ENCODE measurements around the gene RHOD. TPM values are rescaled to one million over a fixed set of nuclear protein-coding genes. Genes with fewer than 3 reads are reported as not detected.
A peak's percentile ranks its signal among the peaks of the same experiment; 100 is the strongest.

Gene RHOD
- total and polyA plus RNA-seq, 4 donors, result 1.3 to 16.8 (median 3.2) TPM

GRCh38 chr11:67045314-67045713 lies 11.3 kb upstream of the RHOD start:
- Histone ChIP-seq H3K27ac (ENCODE audit: low read depth, low read length) (no peak overlapping the region), H3K27me3 (ENCODE audit: control insufficient read depth, insufficient read depth, low read length) (no peaks in the 10 kb centered on the region), H3K9me3 (ENCODE audit: control insufficient read depth, insufficient read depth, low read length) (no peaks in the 10 kb centered on the region), H3K36me3 (ENCODE audit: control insufficient read depth, insufficient read depth, low read length) (peaks cover 31% of the 10 kb centered on the region), H3K4me3 (ENCODE audit: low read depth, low read length) (no peak overlapping the region), H3K4me1 (ENCODE audit: control insufficient read depth, insufficient read depth, low read length) (no peaks in the 10 kb centered on the region)
- DNase-seq (ENCODE audit: low read depth in 4 of 6, low spot score in 6 of 6), result no peak
- 82% methylated on average over 14 of the region's 14 CpGs for WGBS (ENCODE audit: insufficient coverage)

- H3K9me3 ChIP-seq (ENCODE audit: control insufficient read depth, insufficient read depth, low read length), result no peaks in the 10 kb centered on the region
- no peak for DNase-seq (ENCODE audit: low read depth in 4 of 6, low spot score in 6 of 6)
- H3K27ac ChIP-seq (ENCODE audit: low read depth, low read length), result no peak overlapping the region
- no peak overlapping the region for H3K4me3 ChIP-seq (ENCODE audit: low read depth, low read length)
- H3K4me1 ChIP-seq (ENCODE audit: control insufficient read depth, insufficient read depth, low read length), result peaks cover under 1% of the 10 kb centered on the region
- peaks cover 31% of the 10 kb centered on the region for H3K36me3 ChIP-seq (ENCODE audit: control insufficient read depth, insufficient read depth, low read length)
- WGBS (ENCODE audit: insufficient coverage), result 90% methylated on average over 22 of the region's 22 CpGs
- H3K27me3 ChIP-seq (ENCODE audit: control insufficient read depth, insufficient read depth, low read length), result no peaks in the 10 kb centered on the region
These were observed 8.0 kb upstream of the RHOD start for GRCh38 chr11:67048515-67049130.

GRCh38 chr11:67050139-67050538 lies 6.5 kb upstream of the RHOD start:
- DNase-seq (ENCODE audit: low read depth in 4 of 6, low spot score in 6 of 6), result no peak
- Histone ChIP-seq H3K4me3 (ENCODE audit: low read depth, low read length) (no peak overlapping the region), H3K9me3 (ENCODE audit: control insufficient read depth, insufficient read depth, low read length) (no peaks in the 10 kb centered on the region), H3K36me3 (ENCODE audit: control insufficient read depth, insufficient read depth, low read length) (peaks cover 21% of the 10 kb centered on the region), H3K27me3 (ENCODE audit: control insufficient read depth, insufficient read depth, low read length) (peaks cover under 1% of the 10 kb centered on the region), H3K4me1 (ENCODE audit: control insufficient read depth, insufficient read depth, low read length) (peaks cover 11% of the 10 kb centered on the region), H3K27ac (ENCODE audit: low read depth, low read length) (no peak overlapping the region)
- WGBS (ENCODE audit: insufficient coverage), result 85% methylated on average over 3 of the region's 3 CpGs

GRCh38 chr11:67051180-67051893 lies 5.3 kb upstream of the RHOD start:
- Histone ChIP-seq H3K9me3 (ENCODE audit: control insufficient read depth, insufficient read depth, low read length) (no peaks in the 10 kb centered on the region), H3K27me3 (ENCODE audit: control insufficient read depth, insufficient read depth, low read length) (peaks cover 13% of the 10 kb centered on the region), H3K4me3 (ENCODE audit: low read depth, low read length) (no peak overlapping the region), H3K36me3 (ENCODE audit: control insufficient read depth, insufficient read depth, low read length) (peaks cover 15% of the 10 kb centered on the region), H3K4me1 (ENCODE audit: control insufficient read depth, insufficient read depth, low read length) (peaks cover 18% of the 10 kb centered on the region), H3K27ac (ENCODE audit: low read depth, low read length) (no peak overlapping the region)
- DNase-seq (ENCODE audit: low read depth in 4 of 6, low spot score in 6 of 6), result no peak
- WGBS (ENCODE audit: insufficient coverage), result 87% methylated on average over 7 of the region's 9 CpGs

GRCh38 chr11:67051945-67052488 lies 4.6 kb upstream of the RHOD start:
- no peaks in the 10 kb centered on the region for H3K9me3 ChIP-seq (ENCODE audit: control insufficient read depth, insufficient read depth, low read length)
- H3K27me3 ChIP-seq (ENCODE audit: control insufficient read depth, insufficient read depth, low read length), result peaks cover 19% of the 10 kb centered on the region
- no peak overlapping the region for H3K27ac ChIP-seq (ENCODE audit: low read depth, low read length)
- peaks cover 15% of the 10 kb centered on the region for H3K36me3 ChIP-seq (ENCODE audit: control insufficient read depth, insufficient read depth, low read length)
- H3K4me3 ChIP-seq (ENCODE audit: low read depth, low read length), result no peak overlapping the region
- H3K4me1 ChIP-seq (ENCODE audit: control insufficient read depth, insufficient read depth, low read length), result peaks cover 24% of the 10 kb centered on the region
- no peak for DNase-seq (ENCODE audit: low read depth in 4 of 6, low spot score in 6 of 6)
- 75% methylated on average over 4 of the region's 4 CpGs for WGBS (ENCODE audit: insufficient coverage)

GRCh38 chr11:67052891-67053290 lies 3.8 kb upstream of the RHOD start:
- H3K4me3 ChIP-seq (ENCODE audit: low read depth, low read length), result no peak overlapping the region

GRCh38 chr11:67053896-67054329 lies 2.7 kb upstream of the RHOD start:
- Histone ChIP-seq H3K36me3 (ENCODE audit: control insufficient read depth, insufficient read depth, low read length) (peaks cover 9% of the 10 kb centered on the region), H3K4me1 (ENCODE audit: control insufficient read depth, insufficient read depth, low read length) (peaks cover 31% of the 10 kb centered on the region), H3K27ac (ENCODE audit: low read depth, low read length) (no peak overlapping the region), H3K4me3 (ENCODE audit: low read depth, low read length) (no peak overlapping the region), H3K27me3 (ENCODE audit: control insufficient read depth, insufficient read depth, low read length) (peaks cover 28% of the 10 kb centered on the region), H3K9me3 (ENCODE audit: control insufficient read depth, insufficient read depth, low read length) (no peaks in the 10 kb centered on the region)
- peak in 4 of 6 donors; percentile 17 to 82 (median 48) for DNase-seq (ENCODE audit: low read depth in 4 of 6, low spot score in 6 of 6)
- WGBS (ENCODE audit: insufficient coverage), result 24% methylated on average over 6 of the region's 7 CpGs

More at GRCh38 chr11:67052891-67053290, 3.8 kb upstream of the RHOD start:
- peaks cover 26% of the 10 kb centered on the region for H3K27me3 ChIP-seq (ENCODE audit: control insufficient read depth, insufficient read depth, low read length)
- no peak for DNase-seq (ENCODE audit: low read depth in 4 of 6, low spot score in 6 of 6)
- no peak overlapping the region for H3K27ac ChIP-seq (ENCODE audit: low read depth, low read length)
- 79% methylated on average over 4 of the region's 5 CpGs for WGBS (ENCODE audit: insufficient coverage)
- no peaks in the 10 kb centered on the region for H3K9me3 ChIP-seq (ENCODE audit: control insufficient read depth, insufficient read depth, low read length)
- H3K36me3 ChIP-seq (ENCODE audit: control insufficient read depth, insufficient read depth, low read length), result peaks cover 15% of the 10 kb centered on the region
- peaks cover 31% of the 10 kb centered on the region for H3K4me1 ChIP-seq (ENCODE audit: control insufficient read depth, insufficient read depth, low read length)

GRCh38 chr11:67054346-67054835 lies 2.3 kb upstream of the RHOD start:
- Histone ChIP-seq H3K27me3 (ENCODE audit: control insufficient read depth, insufficient read depth, low read length) (peaks cover 28% of the 10 kb centered on the region), H3K4me3 (ENCODE audit: low read depth, low read length) (no peak overlapping the region), H3K9me3 (ENCODE audit: control insufficient read depth, insufficient read depth, low read length) (no peaks in the 10 kb centered on the region), H3K27ac (ENCODE audit: low read depth, low read length) (no peak overlapping the region), H3K4me1 (ENCODE audit: control insufficient read depth, insufficient read depth, low read length) (peaks cover 31% of the 10 kb centered on the region), H3K36me3 (ENCODE audit: control insufficient read depth, insufficient read depth, low read length) (peaks cover 4% of the 10 kb centered on the region)
- DNase-seq (ENCODE audit: low read depth in 4 of 6, low spot score in 6 of 6), result no peak
- WGBS (ENCODE audit: insufficient coverage), result 71% methylated on average over 9 of the region's 9 CpGs

GRCh38 chr11:67054836-67055523 lies 1.7 kb upstream of the RHOD start:
- H3K4me3 ChIP-seq (ENCODE audit: low read depth, low read length), result no peak overlapping the region
- DNase-seq (ENCODE audit: low read depth in 4 of 6, low spot score in 6 of 6), result no peak
- H3K4me1 ChIP-seq (ENCODE audit: control insufficient read depth, insufficient read depth, low read length), result peaks cover 31% of the 10 kb centered on the region
- H3K9me3 ChIP-seq (ENCODE audit: control insufficient read depth, insufficient read depth, low read length), result no peaks in the 10 kb centered on the region
- peaks cover 28% of the 10 kb centered on the region for H3K27me3 ChIP-seq (ENCODE audit: control insufficient read depth, insufficient read depth, low read length)
- WGBS (ENCODE audit: insufficient coverage), result 63% methylated on average over 7 of the region's 10 CpGs
- no peaks in the 10 kb centered on the region for H3K36me3 ChIP-seq (ENCODE audit: control insufficient read depth, insufficient read depth, low read length)
- no peak overlapping the region for H3K27ac ChIP-seq (ENCODE audit: low read depth, low read length)
